Omental fat pad (tissue), 4 donors: ENCODE measurements around the gene DLX3. TPM values are rescaled to one million over a fixed set of nuclear protein-coding genes. Genes with fewer than 3 reads are reported as not detected.
"Not testable (repeated sequence)": the region's sequence is repeated elsewhere in the genome, so short reads cannot be mapped to it uniquely, and the experiment has no call there.

Experiments used
- ATAC-seq: fragments of 150-250 bp; one replicate; pipeline ENCODE4 v1.9.1; 2016; ENCODE audit warnings: mild to moderate bottlenecking, moderate library complexity; ENCODE audit not compliant: low FRiP score
- DNase-seq: peaks from one replicate; pipeline ENCODE4 v3.0.0-alpha.2; 2019; ENCODE audit warnings: low spot score
- total RNA-seq, 4 donors: library from RNA; depleted of rRNA; stranded (reverse); fragments of >200 nt; gene quantifications; one replicate each; pipeline ENCODE4 v1.1.0, GENCODE V29; 2016
- TF ChIP-seq, protein P1 (sequence below), 3 donors: fragments of 450-650 bp; IDR thresholded peaks; one replicate each; pipeline ENCODE4 v1.5.1; 2016 to 2017; ENCODE audit warnings: antibody characterized with exemption in 3 of 3, mild to moderate bottlenecking in 3 of 3, moderate library complexity in 2 of 3

DLX3 gene
- total RNA-seq, result under 1 TPM in 1 of 4 donors, not detected in 3; 0.28 TPM

GRCh38 chr17:49995055-49995738 lies at the start of gene DLX3:
TSS of gene DLX3 (minus strand) at chr17:49995224. CDS start at chr17:49994998, 226 bp downstream.
- DNase-seq (peak; percentile 34), ATAC-seq (no peak)
- TF ChIP-seq, protein P1, sequence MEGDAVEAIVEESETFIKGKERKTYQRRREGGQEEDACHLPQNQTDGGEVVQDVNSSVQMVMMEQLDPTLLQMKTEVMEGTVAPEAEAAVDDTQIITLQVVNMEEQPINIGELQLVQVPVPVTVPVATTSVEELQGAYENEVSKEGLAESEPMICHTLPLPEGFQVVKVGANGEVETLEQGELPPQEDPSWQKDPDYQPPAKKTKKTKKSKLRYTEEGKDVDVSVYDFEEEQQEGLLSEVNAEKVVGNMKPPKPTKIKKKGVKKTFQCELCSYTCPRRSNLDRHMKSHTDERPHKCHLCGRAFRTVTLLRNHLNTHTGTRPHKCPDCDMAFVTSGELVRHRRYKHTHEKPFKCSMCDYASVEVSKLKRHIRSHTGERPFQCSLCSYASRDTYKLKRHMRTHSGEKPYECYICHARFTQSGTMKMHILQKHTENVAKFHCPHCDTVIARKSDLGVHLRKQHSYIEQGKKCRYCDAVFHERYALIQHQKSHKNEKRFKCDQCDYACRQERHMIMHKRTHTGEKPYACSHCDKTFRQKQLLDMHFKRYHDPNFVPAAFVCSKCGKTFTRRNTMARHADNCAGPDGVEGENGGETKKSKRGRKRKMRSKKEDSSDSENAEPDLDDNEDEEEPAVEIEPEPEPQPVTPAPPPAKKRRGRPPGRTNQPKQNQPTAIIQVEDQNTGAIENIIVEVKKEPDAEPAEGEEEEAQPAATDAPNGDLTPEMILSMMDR (IDR thresholded peaks at IDR 0.05), result no peak

DNA sequence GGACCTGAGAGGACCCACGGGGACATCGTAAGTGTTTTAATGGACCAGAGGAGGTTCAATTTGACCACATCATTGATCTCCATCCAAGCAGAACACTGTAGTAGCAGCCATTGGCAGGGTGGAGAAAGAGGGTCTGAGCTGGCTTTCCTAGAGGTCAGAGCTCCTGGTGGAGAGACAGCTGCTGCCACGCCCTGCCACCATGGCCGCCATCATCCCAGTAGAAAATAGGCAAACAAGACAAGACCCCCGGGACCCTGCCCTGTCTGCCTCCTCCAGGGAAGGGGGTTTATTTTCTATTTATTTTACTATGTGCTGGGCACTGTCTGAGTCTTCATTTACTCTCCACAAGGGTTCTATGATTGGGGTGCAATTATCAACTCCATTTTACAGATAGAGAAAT lies 49.5 kb upstream of the DLX3 start:
- DNase-seq (no peak), ATAC-seq (no peak)
- TF ChIP-seq, protein P1 (IDR thresholded peaks at IDR 0.05), result no peak

DNA sequence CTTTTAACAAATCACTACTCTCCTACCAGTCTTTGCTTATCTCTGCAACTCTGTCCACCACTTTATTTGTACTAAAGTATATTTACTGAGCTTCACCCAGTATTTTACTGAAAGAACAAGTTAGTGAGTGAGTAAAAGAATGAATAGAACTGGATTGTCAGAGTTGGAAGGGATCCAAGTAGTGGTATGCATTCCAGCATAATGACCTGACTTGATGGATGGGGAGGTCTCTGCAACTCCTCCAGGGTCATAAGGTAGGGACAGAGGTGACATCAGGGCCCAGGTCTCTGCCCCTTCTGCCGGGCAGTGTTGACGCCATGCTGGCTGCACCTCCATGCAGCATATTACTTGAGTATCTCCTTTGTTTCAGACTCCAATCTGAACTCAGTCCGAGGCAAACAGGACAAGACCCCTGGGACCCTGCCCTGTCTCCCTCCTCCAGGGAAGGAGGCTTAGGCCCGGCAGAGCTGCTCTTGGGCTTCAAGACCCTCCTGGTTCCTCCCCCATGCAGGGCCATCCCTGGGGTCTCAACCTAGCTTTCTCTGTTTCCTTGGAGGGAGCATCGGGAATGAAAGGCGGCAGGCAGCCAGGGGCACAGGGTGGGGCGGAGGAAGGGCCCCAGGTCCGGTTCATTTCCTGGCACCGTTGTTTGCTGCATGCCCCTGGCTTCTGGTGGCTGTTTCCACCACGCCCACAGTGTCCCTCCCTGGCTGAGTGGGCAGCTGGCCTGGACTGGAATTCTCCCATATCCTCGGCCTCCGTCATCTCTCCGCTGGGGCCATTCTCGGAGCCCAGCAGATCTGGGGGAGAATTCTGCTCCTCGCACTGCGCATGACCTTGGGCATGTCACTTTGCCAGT lies 48.5 kb upstream of the DLX3 start:
- DNase-seq (peak; percentile 10), ATAC-seq (no peak)
- TF ChIP-seq, protein P1 (IDR thresholded peaks at IDR 0.05), result no peak

- DNase-seq, result no peak
- no peak for ATAC-seq
- TF ChIP-seq, protein P1 (IDR thresholded peaks at IDR 0.05), result no peak
These were observed 47.2 kb upstream of the DLX3 start for GRCh38 chr17:50042211-50042610.

- DNase-seq, ATAC-seq: not testable (repeated sequence)
These were observed 45.5 kb upstream of the DLX3 start for GRCh38 chr17:50040496-50040895.

DNA sequence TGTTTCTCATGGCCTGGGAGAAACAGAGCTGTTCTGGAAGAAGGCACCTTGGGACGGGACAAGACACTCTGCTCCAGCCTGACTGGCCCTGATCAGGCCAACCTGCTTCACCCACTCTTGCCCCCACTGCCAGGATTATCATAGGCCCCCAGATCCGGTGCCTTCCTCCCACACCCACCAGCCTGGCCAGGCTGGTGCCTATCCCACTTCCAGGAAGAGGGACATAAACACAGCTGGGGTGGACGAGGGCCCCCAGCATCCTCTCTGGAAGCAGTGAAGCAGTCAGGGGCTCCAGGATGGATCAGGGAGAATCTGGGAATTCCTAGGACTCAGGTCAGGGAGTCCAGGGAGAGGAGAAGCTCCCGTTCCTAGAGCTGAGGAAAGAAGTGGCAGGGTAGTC lies 44.0 kb upstream of the DLX3 start:
- DNase-seq, result no peak
- ATAC-seq, result no peak
- TF ChIP-seq, protein P1 (IDR thresholded peaks at IDR 0.05), result no peak

- no peak for DNase-seq
- TF ChIP-seq, protein P1 (IDR thresholded peaks at IDR 0.05), result no peak
- peak; percentile 62 for ATAC-seq
These were observed 42.5 kb upstream of the DLX3 start for GRCh38 chr17:50037321-50038107.
